ENCODE results near the gene CDK11A.
"Not testable (repeated sequence)": the region's sequence is repeated elsewhere in the genome, so short reads cannot be mapped to it uniquely, and the experiment has no call there.

DNA sequence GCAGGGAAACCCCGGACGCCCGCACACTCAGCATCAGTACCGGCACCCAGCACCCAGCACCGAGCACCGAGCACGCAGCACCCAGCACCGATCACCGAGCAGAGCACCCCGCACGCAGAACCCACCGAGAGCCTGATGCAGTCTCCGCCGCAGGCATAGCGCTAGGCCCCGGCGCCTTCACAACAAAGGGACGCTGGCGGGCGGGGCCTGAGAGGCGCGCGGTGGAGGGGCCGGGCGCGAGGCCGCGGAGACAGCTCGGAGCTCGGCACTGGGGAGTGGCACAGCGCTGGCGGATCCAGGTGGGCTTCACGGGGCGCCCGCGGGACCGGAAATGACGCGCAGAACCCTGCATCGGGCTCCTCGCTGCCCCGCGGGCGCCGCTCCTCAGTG is 31.8 kb downstream of the CDK11A start:
- not testable (repeated sequence) for TF ChIP-seq POLR2AphosphoS5 (IDR thresholded peaks at IDR 0.05; ENCODE audit: insufficient read depth in 1 of 2, low read depth in 1 of 2)
- TF ChIP-seq, protein P1, sequence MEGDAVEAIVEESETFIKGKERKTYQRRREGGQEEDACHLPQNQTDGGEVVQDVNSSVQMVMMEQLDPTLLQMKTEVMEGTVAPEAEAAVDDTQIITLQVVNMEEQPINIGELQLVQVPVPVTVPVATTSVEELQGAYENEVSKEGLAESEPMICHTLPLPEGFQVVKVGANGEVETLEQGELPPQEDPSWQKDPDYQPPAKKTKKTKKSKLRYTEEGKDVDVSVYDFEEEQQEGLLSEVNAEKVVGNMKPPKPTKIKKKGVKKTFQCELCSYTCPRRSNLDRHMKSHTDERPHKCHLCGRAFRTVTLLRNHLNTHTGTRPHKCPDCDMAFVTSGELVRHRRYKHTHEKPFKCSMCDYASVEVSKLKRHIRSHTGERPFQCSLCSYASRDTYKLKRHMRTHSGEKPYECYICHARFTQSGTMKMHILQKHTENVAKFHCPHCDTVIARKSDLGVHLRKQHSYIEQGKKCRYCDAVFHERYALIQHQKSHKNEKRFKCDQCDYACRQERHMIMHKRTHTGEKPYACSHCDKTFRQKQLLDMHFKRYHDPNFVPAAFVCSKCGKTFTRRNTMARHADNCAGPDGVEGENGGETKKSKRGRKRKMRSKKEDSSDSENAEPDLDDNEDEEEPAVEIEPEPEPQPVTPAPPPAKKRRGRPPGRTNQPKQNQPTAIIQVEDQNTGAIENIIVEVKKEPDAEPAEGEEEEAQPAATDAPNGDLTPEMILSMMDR (IDR thresholded peaks at IDR 0.05): not testable (repeated sequence)

Data from vagina (tissue), 2 donors.